Endothelial cell (in vitro differentiated cells): Measurements from ENCODE around the gene SCP2. TPM values are rescaled to one million over a fixed set of nuclear protein-coding genes. Genes with fewer than 3 reads are reported as not detected.

Experiments used
- DNase-seq: peaks from one replicate; pipeline ENCODE4 v3.0.0; 2021; ENCODE audit warnings: low spot score
- H3K27ac Mint-ChIP-seq: one replicate; pipeline ENCODE4 v1.8.0; 2021; ENCODE audit warnings: mixed read lengths, inconsistent platforms; ENCODE audit not compliant: unreplicated experiment
- H3K27me3 Mint-ChIP-seq: one replicate; pipeline ENCODE4 v1.8.0; 2021; ENCODE audit warnings: mild to moderate bottlenecking, moderate library complexity, mixed read lengths, inconsistent platforms; ENCODE audit not compliant: unreplicated experiment
- H3K36me3 Mint-ChIP-seq: one replicate; pipeline ENCODE4 v1.8.0; 2021; ENCODE audit warnings: mild to moderate bottlenecking, low read depth, mixed read lengths, inconsistent platforms; ENCODE audit not compliant: unreplicated experiment
- H3K4me1 Mint-ChIP-seq: one replicate; pipeline ENCODE4 v1.8.0; 2021; ENCODE audit warnings: mild to moderate bottlenecking, mixed read lengths, inconsistent platforms; ENCODE audit not compliant: unreplicated experiment
- H3K4me3 Mint-ChIP-seq: one replicate; pipeline ENCODE4 v1.8.0; 2021; ENCODE audit warnings: mild to moderate bottlenecking, mixed read lengths, inconsistent platforms; ENCODE audit not compliant: unreplicated experiment
- H3K9me3 Mint-ChIP-seq: one replicate; pipeline ENCODE4 v1.8.0; 2021; ENCODE audit warnings: mixed read lengths, inconsistent platforms; ENCODE audit not compliant: unreplicated experiment
- CTCF ChIP-seq: fragments of 200-600 bp; sonication (generic); IDR thresholded peaks from one replicate; pipeline ENCODE4 v1.5.0; 2021; ENCODE audit warnings: antibody characterized with exemption; ENCODE audit not compliant: unreplicated experiment
- total RNA-seq: library from RNA; stranded (reverse); fragmentation: NEBNext Ultra II Directional; extraction: Animal tissue kit (Norgen Biotek cat#: 25700); gene quantifications from one replicate; pipeline ENCODE4 v1.2.1, GENCODE V29; 2021; ENCODE audit not compliant: unreplicated experiment

Gene SCP2
- total RNA-seq, 1 donor from 2014 or later, result 93.2 TPM

GRCh38 chr1:53044926-53045325, 117.8 kb downstream of the SCP2 start:
- no peak for DNase-seq
- Mint-ChIP-seq H3K4me1 (peaks cover 41% of the 10 kb centered on the region), H3K36me3 (peaks cover 5% of the 10 kb centered on the region), H3K27me3 (no peaks in the 10 kb centered on the region), H3K4me3 (no peak overlapping the region), H3K27ac (no peak overlapping the region), H3K9me3 (no peaks in the 10 kb centered on the region)
- TF ChIP-seq CTCF, result no peak

GRCh38 chr1:53046930-53047329, 119.9 kb downstream of the SCP2 start:
- Mint-ChIP-seq H3K9me3 (no peaks in the 10 kb centered on the region), H3K27me3 (no peaks in the 10 kb centered on the region), H3K4me1 (peaks cover 43% of the 10 kb centered on the region), H3K27ac (no peak overlapping the region), H3K36me3 (no peaks in the 10 kb centered on the region), H3K4me3 (no peak overlapping the region)
- no peak for TF ChIP-seq CTCF
- DNase-seq, result no peak

GRCh38 chr1:53047737-53048736, 121.0 kb downstream of the SCP2 start:
- Mint-ChIP-seq H3K9me3 (no peaks in the 10 kb centered on the region), H3K27ac (peak overlapping the region; percentile 84), H3K4me1 (peaks cover 47% of the 10 kb centered on the region), H3K27me3 (no peaks in the 10 kb centered on the region), H3K36me3 (peaks cover 5% of the 10 kb centered on the region), H3K4me3 (peak overlapping the region; percentile 2)
- no peak for DNase-seq
- no peak for TF ChIP-seq CTCF

- no peak for DNase-seq
- peaks cover 47% of the 10 kb centered on the region for H3K4me1 Mint-ChIP-seq
These were observed 122.0 kb downstream of the SCP2 start for GRCh38 chr1:53048960-53049573.

More at GRCh38 chr1:53048960-53049573, 122.0 kb downstream of the SCP2 start:
- no peaks in the 10 kb centered on the region for H3K9me3 Mint-ChIP-seq
- H3K36me3 Mint-ChIP-seq, result peaks cover 8% of the 10 kb centered on the region
- H3K4me3 Mint-ChIP-seq, result no peak overlapping the region
- no peak overlapping the region for H3K27ac Mint-ChIP-seq
- no peaks in the 10 kb centered on the region for H3K27me3 Mint-ChIP-seq
- no peak for TF ChIP-seq CTCF
